HL-60 (cell line): ENCODE results near the gene DVL1.

Experiments used
- DNase-seq, 2 experiments: peaks; one replicate each; pipeline ENCODE4 v3.0.0-alpha.2; 2010 to 2020; ENCODE audit warnings: low read depth in 1 of 2, low spot score in 1 of 2
- H3K27ac ChIP-seq: fragments of 250-450 bp; sonication (Bioruptor Pico); replicated peaks from 2 replicates; pipeline ENCODE4 v1.5.1; 2020; ENCODE audit warnings: mild to moderate bottlenecking, moderate library complexity
- H3K27me3 ChIP-seq: fragments of 250-450 bp; sonication (Bioruptor Pico); 2 replicates; pipeline ENCODE4 v1.5.1; 2021; ENCODE audit warnings: mild to moderate bottlenecking, moderate library complexity; ENCODE audit not compliant: insufficient read depth, poor library complexity, severe bottlenecking
- H3K4me3 ChIP-seq: replicated peaks from 2 replicates; pipeline ENCODE4 v1.5.1; 2011; ENCODE audit warnings: mild to moderate bottlenecking, control low read depth, low read length; ENCODE audit not compliant: insufficient read depth
- CTCF ChIP-seq: IDR thresholded peaks from one replicate; pipeline ENCODE4 v1.5.1; 2011; ENCODE audit warnings: low read length, control low read depth, inconsistent platforms; ENCODE audit not compliant: insufficient read depth
- GABPA ChIP-seq: IDR thresholded peaks from 2 replicates; pipeline ENCODE4 v1.6.1; 2012; ENCODE audit warnings: low read depth
- POLR2AphosphoS5 ChIP-seq: IDR thresholded peaks from 2 replicates; pipeline ENCODE4 v1.6.1; 2012; ENCODE audit warnings: low read depth
- REST ChIP-seq: IDR thresholded peaks from 2 replicates; pipeline ENCODE4 v1.6.1; 2012; ENCODE audit warnings: low read depth; ENCODE audit not compliant: insufficient replicate concordance
- SPI1 ChIP-seq: IDR thresholded peaks from 2 replicates; pipeline ENCODE4 v1.6.1; 2012; ENCODE audit warnings: low read depth, mild to moderate bottlenecking, borderline replicate concordance

DVL1 gene

GRCh38 chr1:1395166-1395565 is 45.9 kb upstream of the DVL1 start:
- Histone ChIP-seq H3K27ac (no peak overlapping the region), H3K4me3 (no peak overlapping the region), H3K27me3 (no peaks in the 10 kb centered on the region)
- no peak for TF ChIP-seq REST
- TF ChIP-seq GABPA = no peak
- no peak for TF ChIP-seq POLR2AphosphoS5
- TF ChIP-seq CTCF = no peak
- TF ChIP-seq SPI1 = no peak
- no peak for DNase-seq

GRCh38 chr1:1394116-1394515 is 44.9 kb upstream of the DVL1 start:
- Histone ChIP-seq H3K27ac (no peak overlapping the region), H3K27me3 (no peaks in the 10 kb centered on the region), H3K4me3 (no peak overlapping the region)
- TF ChIP-seq POLR2AphosphoS5 (no peak), GABPA (no peak), REST (no peak), CTCF (no peak), SPI1 (no peak)
- no peak for DNase-seq

GRCh38 chr1:1393428-1393827 is 44.2 kb upstream of the DVL1 start:
- no peaks in the 10 kb centered on the region for H3K27me3 ChIP-seq
- no peak for TF ChIP-seq CTCF
- no peak for TF ChIP-seq POLR2AphosphoS5
- TF ChIP-seq GABPA = no peak
- no peak for TF ChIP-seq REST
- no peak for TF ChIP-seq SPI1
- H3K4me3 ChIP-seq = no peak overlapping the region
- H3K27ac ChIP-seq = no peak overlapping the region
- DNase-seq = no peak
